GM20431 (cell line): ENCODE measurements around the gene SLC38A6.

Experiments used
- in situ Hi-C: fragments of 300-500 bp; cut with MseI, MboI; formaldehyde crosslinking; loops from one replicate; pipeline ENCODE4 v1.15.0; 2020; ENCODE audit warnings: low sequenced_read_pairs; ENCODE audit not compliant: unreplicated experiment

Gene SLC38A6

GRCh38 chr14:60975551-60975950 is 5.5 kb upstream of the SLC38A6 start:
- in situ Hi-C loops: no loop called here

GRCh38 chr14:60977847-60978246 is 3.2 kb upstream of the SLC38A6 start:
- in situ Hi-C loops: no loop called here

- in situ Hi-C loops: no loop called here
Observed at GRCh38 chr14:60981633-60982455, 799 bp downstream of the SLC38A6 start.

GRCh38 chr14:60984196-60984595 is 3.2 kb downstream of the SLC38A6 start:
- in situ Hi-C loops: no loop called here

- in situ Hi-C loops: no loop called here
Observed at GRCh38 chr14:60986500-60986899, 5.5 kb downstream of the SLC38A6 start.

GRCh38 chr14:60989599-60989998 is 8.6 kb downstream of the SLC38A6 start:
- in situ Hi-C loops: no loop called here

GRCh38 chr14:60998617-60999016 is 17.6 kb downstream of the SLC38A6 start:
- in situ Hi-C loops: no loop called here

GRCh38 chr14:60999536-60999935 is 18.5 kb downstream of the SLC38A6 start:
- in situ Hi-C loops: no loop called here

GRCh38 chr14:61003571-61003970 is 22.5 kb downstream of the SLC38A6 start:
- in situ Hi-C loops: no loop called here

- in situ Hi-C loops: no loop called here
Observed at GRCh38 chr14:61019537-61019936, 38.5 kb downstream of the SLC38A6 start.

- in situ Hi-C loops: loop anchor here (10.0 kb wide), 1 partner anchor 381 kb away; the partner anchor contains the start of gene SIX1
Observed at GRCh38 chr14:61025251-61026223, 44.5 kb downstream of the SLC38A6 start.

- in situ Hi-C loops: loop anchor here (10.0 kb wide), 1 partner anchor 382 kb away; the partner anchor contains the start of gene SIX1
Observed at GRCh38 chr14:61026526-61026925, 45.5 kb downstream of the SLC38A6 start.

GRCh38 chr14:61031026-61031425 is 50.0 kb downstream of the SLC38A6 start:
- in situ Hi-C loops: no loop called here

GRCh38 chr14:61033054-61033453 is 52.0 kb downstream of the SLC38A6 start:
- in situ Hi-C loops: no loop called here

- in situ Hi-C loops: no loop called here
Observed at GRCh38 chr14:61033855-61034254, 52.8 kb downstream of the SLC38A6 start.

- in situ Hi-C loops: no loop called here
Observed at GRCh38 chr14:61034416-61035120, 53.5 kb downstream of the SLC38A6 start.

- in situ Hi-C loops: no loop called here
Observed at GRCh38 chr14:61037215-61037614, 56.2 kb downstream of the SLC38A6 start.

GRCh38 chr14:61041704-61042103 is 60.7 kb downstream of the SLC38A6 start:
- in situ Hi-C loops: no loop called here

GRCh38 chr14:61042220-61042619 is 61.2 kb downstream of the SLC38A6 start:
- in situ Hi-C loops: no loop called here

GRCh38 chr14:61043506-61043905 is 62.5 kb downstream of the SLC38A6 start:
- in situ Hi-C loops: no loop called here
